Measurements from ENCODE around the gene MED13L.

MED13L gene

DNA sequence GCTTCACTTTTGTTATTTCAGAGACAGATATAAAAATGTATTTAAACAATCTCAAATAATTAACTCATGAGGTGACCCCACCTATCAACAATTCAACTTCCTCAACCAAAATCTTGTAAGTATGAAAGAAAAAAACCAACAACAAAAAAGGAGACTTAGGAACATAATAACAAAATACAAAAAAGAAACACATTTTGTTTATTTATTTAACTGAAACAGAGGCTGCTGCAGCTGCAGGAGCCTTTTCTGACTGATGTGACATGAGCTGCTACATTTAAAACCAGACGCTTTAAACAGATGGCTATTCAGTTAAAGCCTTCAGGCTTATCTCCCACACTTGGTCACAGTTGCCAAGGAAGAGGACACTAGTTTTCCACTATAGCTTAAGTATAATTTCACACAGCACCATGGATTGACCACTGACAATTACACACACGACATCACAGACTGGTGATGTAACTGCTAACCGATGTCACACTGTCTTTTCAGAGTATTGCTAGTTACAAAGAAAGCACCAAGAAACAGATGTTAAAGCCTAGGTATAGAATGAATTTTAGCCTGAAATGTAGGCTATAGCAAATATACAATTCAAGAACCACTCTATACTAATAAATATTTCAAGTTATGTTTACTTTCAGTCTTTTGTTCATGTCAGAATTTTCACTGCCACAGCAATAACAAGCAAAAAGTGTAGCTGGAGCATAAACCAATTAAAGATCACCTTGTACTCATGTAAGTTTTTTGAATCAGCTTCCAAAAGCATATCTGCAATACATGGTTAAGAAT lies 113.0 kb downstream of the MED13L start:
- Histone ChIP-seq H3K79me2 (ENCODE audit: insufficient read depth, low read length) (peaks cover 100% of the 10 kb centered on the region), H3K9ac (ENCODE audit: low read depth, low read length) (no peak overlapping the region), H3K27ac (ENCODE audit: low read length) (no peak overlapping the region), H3K27me3 (ENCODE audit: insufficient read depth, low read length, poor library complexity) (no peaks in the 10 kb centered on the region), H3K36me3 (ENCODE audit: insufficient read depth, low read length) (no peaks in the 10 kb centered on the region), H2AFZ (ENCODE audit: low read depth, low read length) (no peak overlapping the region), H3K4me3 (ENCODE audit: low read depth in 1 of 2, low read length in 2 of 2) (no peak overlapping the region), H3K4me2 (ENCODE audit: insufficient read depth, low read length) (no peak overlapping the region), H3K4me1 (ENCODE audit: insufficient read depth, low read length) (no peaks in the 10 kb centered on the region), H4K20me1 (ENCODE audit: insufficient read depth, low read length) (peaks cover 59% of the 10 kb centered on the region), H3K9me3 (ENCODE audit: insufficient read depth, low read length, severe bottlenecking) (no peaks in the 10 kb centered on the region)
- TF ChIP-seq EZH2 (IDR thresholded peaks at IDR 0.05; ENCODE audit: borderline replicate concordance, low read depth, low read length, severe bottlenecking) (no peak), CTCF (IDR thresholded peaks at IDR 0.05; ENCODE audit: borderline replicate concordance, extremely low read depth, low read length, poor library complexity, severe bottlenecking) (no peak)
- DNase-seq (no peak), ATAC-seq (ENCODE audit: insufficient read depth, low read depth) (no peak)

- Histone ChIP-seq H3K4me2 (ENCODE audit: insufficient read depth, low read length) (no peak overlapping the region), H3K79me2 (ENCODE audit: insufficient read depth, low read length) (peaks cover 100% of the 10 kb centered on the region), H3K9me3 (ENCODE audit: insufficient read depth, low read length, severe bottlenecking) (no peaks in the 10 kb centered on the region), H3K4me3 (ENCODE audit: low read depth in 1 of 2, low read length in 2 of 2) (no peak overlapping the region), H4K20me1 (ENCODE audit: insufficient read depth, low read length) (peaks cover 75% of the 10 kb centered on the region), H3K9ac (ENCODE audit: low read depth, low read length) (no peak overlapping the region), H3K36me3 (ENCODE audit: insufficient read depth, low read length) (no peaks in the 10 kb centered on the region), H3K27me3 (ENCODE audit: insufficient read depth, low read length, poor library complexity) (no peaks in the 10 kb centered on the region), H3K27ac (ENCODE audit: low read length) (no peak overlapping the region), H2AFZ (ENCODE audit: low read depth, low read length) (no peak overlapping the region), H3K4me1 (ENCODE audit: insufficient read depth, low read length) (no peaks in the 10 kb centered on the region)
- TF ChIP-seq EZH2 (IDR thresholded peaks at IDR 0.05; ENCODE audit: borderline replicate concordance, low read depth, low read length, severe bottlenecking), result no peak
- no peak for TF ChIP-seq CTCF (IDR thresholded peaks at IDR 0.05; ENCODE audit: borderline replicate concordance, extremely low read depth, low read length, poor library complexity, severe bottlenecking)
- no peak for ATAC-seq (ENCODE audit: insufficient read depth, low read depth)
- no peak for DNase-seq
Observed at GRCh38 chr12:116162071-116162470, 115.4 kb downstream of the MED13L start.

DNA sequence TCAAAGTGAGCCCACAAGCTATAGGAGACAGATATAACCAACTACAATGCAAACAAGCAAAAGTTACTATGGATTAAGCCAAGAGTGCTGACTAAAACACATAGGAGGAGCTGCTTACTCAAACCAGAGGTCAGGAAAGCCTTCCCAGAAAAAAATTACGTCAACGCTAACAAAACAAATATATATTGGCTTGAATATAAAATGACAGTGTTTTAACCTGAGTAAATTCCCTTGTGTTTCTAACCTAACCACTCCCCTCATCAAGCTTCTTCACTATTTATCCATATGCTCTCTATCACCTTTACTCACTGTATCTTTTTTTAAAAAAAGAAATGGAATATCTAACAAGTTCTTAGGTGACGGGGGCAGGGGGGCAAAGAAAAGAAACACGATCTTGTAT lies 115.9 kb downstream of the MED13L start:
- no peak overlapping the region for H3K4me3 ChIP-seq (ENCODE audit: low read depth in 1 of 2, low read length in 2 of 2)
- no peak for ATAC-seq (ENCODE audit: insufficient read depth, low read depth)
- TF ChIP-seq CTCF (IDR thresholded peaks at IDR 0.05; ENCODE audit: borderline replicate concordance, extremely low read depth, low read length, poor library complexity, severe bottlenecking) (no peak), EZH2 (IDR thresholded peaks at IDR 0.05; ENCODE audit: borderline replicate concordance, low read depth, low read length, severe bottlenecking) (no peak)
- H3K9me3 ChIP-seq (ENCODE audit: insufficient read depth, low read length, severe bottlenecking), result no peaks in the 10 kb centered on the region
- H3K36me3 ChIP-seq (ENCODE audit: insufficient read depth, low read length), result no peaks in the 10 kb centered on the region
- no peak overlapping the region for H3K9ac ChIP-seq (ENCODE audit: low read depth, low read length)
- H3K27me3 ChIP-seq (ENCODE audit: insufficient read depth, low read length, poor library complexity), result no peaks in the 10 kb centered on the region
- peaks cover 80% of the 10 kb centered on the region for H4K20me1 ChIP-seq (ENCODE audit: insufficient read depth, low read length)
- H3K4me2 ChIP-seq (ENCODE audit: insufficient read depth, low read length), result no peak overlapping the region
- no peaks in the 10 kb centered on the region for H3K4me1 ChIP-seq (ENCODE audit: insufficient read depth, low read length)
- peaks cover 100% of the 10 kb centered on the region for H3K79me2 ChIP-seq (ENCODE audit: insufficient read depth, low read length)
- no peak overlapping the region for H2AFZ ChIP-seq (ENCODE audit: low read depth, low read length)
- DNase-seq, result no peak
- no peak overlapping the region for H3K27ac ChIP-seq (ENCODE audit: low read length)

All from DND-41 (cell line).